ENCODE data around the gene UCMA. TPM values are rescaled to one million over a fixed set of nuclear protein-coding genes. Genes with fewer than 3 reads are reported as not detected.

UCMA gene
- total RNA-seq, 2 experiments from 2014 or later = not detected

DNA sequence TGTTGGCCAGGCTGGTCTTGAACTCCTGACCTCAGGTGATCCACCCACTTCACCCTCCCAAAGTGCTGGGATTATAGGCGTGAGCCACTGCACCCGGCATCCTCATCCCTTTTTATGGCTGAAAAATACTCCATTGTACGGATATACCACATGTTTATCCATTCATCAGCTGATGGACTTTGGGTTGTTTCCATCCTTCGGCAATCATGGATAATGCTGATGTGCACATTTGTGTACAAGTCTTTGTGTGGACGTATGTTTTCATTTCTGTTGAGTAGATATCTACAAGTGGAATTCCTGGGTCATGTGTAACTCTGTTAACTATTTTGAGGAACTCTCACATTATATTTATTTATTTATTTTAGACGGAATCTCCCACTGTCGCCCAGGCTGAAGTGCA lies 5.7 kb upstream of the UCMA start:
- no peaks in the 10 kb centered on the region for H3K36me3 ChIP-seq (ENCODE audit: insufficient read depth, low read length)
- CTCF ChIA-PET (ENCODE audit: unreplicated experiment) = no interaction called here
- no peak overlapping the region for H3K4me2 ChIP-seq (ENCODE audit: low read length)
- H2AFZ ChIP-seq (ENCODE audit: low read length) = no peak overlapping the region
- no peaks in the 10 kb centered on the region for H3K9me2 ChIP-seq (ENCODE audit: insufficient read depth, low read length)
- no peak for TF ChIP-seq EZH2phosphoT487 (IDR thresholded peaks at IDR 0.05; ENCODE audit: borderline replicate concordance, low read depth, low read length)
- TF ChIP-seq, protein P1, sequence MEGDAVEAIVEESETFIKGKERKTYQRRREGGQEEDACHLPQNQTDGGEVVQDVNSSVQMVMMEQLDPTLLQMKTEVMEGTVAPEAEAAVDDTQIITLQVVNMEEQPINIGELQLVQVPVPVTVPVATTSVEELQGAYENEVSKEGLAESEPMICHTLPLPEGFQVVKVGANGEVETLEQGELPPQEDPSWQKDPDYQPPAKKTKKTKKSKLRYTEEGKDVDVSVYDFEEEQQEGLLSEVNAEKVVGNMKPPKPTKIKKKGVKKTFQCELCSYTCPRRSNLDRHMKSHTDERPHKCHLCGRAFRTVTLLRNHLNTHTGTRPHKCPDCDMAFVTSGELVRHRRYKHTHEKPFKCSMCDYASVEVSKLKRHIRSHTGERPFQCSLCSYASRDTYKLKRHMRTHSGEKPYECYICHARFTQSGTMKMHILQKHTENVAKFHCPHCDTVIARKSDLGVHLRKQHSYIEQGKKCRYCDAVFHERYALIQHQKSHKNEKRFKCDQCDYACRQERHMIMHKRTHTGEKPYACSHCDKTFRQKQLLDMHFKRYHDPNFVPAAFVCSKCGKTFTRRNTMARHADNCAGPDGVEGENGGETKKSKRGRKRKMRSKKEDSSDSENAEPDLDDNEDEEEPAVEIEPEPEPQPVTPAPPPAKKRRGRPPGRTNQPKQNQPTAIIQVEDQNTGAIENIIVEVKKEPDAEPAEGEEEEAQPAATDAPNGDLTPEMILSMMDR (conservative IDR thresholded peaks at IDR 0.05; ENCODE audit: low read length) = no peak
- H3K27ac ChIP-seq (ENCODE audit: low read depth, low read length, poor library complexity, severe bottlenecking) = no peak overlapping the region
- POLR2A ChIA-PET = no interaction called here
- no peak overlapping the region for H3K4me3 ChIP-seq (ENCODE audit: low read depth, low read length, poor library complexity, severe bottlenecking)
- H4K20me1 ChIP-seq (ENCODE audit: insufficient read depth, low read length) = no peaks in the 10 kb centered on the region
- no peaks in the 10 kb centered on the region for H3K9me3 ChIP-seq (ENCODE audit: low read length)
- intact Hi-C loops (cut with micrococcal nuclease; ENCODE audit: unreplicated experiment) = no loop called here
- H3K79me2 ChIP-seq (ENCODE audit: insufficient read depth, low read depth, low read length) = no peaks in the 10 kb centered on the region
- no peak for DNase-seq (ENCODE audit: low spot score)
- H3K4me1 ChIP-seq (ENCODE audit: insufficient read depth, low read length, poor library complexity, severe bottlenecking) = no peaks in the 10 kb centered on the region
- BruUV-seq (replicated peaks) = no TSS peak

DNA sequence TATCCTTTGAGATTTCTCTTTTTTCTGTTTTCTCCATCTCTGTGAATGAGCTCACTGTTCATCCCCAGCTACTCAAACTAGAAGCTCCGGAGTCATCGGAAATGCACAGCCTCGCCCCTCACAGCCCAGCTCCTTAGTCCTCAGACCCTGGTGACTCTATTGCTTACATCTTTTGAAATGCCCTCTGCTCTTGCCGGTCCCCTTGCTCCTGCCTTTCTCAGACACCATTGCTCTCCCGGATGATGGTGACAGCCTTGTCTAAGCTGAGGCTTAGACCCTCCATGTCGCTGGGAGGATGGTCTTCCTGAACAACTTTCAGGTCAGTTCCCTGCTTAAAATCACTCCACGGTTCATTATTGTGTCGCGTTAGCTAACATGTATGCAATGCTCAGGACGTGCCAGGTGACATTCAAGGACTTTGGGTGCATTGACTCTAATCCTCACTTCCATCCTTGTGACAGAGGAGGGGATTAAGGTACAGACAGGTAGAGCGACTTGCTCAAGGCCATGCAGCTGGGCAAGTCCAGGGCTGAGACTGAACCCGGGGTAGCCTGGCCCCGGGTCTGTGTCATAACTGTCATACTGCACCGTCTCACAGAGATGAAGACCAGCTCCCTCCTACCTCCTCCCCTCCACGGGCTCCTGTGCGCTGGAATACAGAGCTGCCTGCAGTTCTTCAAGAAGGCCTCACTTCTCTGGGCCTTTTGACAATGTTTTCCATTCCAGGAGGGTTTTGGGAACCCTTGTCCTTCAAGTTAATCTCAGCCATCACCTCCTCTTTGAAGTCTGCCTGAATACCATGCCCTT lies 4.3 kb upstream of the UCMA start:
- ChIA-PET POLR2A (interaction anchor here (1.2 kb wide), 1 partner anchor 18 kb away, joined by 3 read pairs; no protein-coding TSS in a partner anchor), CTCF (ENCODE audit: unreplicated experiment) (interaction anchor here (0.7 kb wide), 1 partner anchor 15 kb away, joined by 3 read pairs; no protein-coding TSS in a partner anchor)
- BruUV-seq (replicated peaks) = no TSS peak

More for the DNA sequence above, 4.3 kb upstream of the UCMA start:
- Histone ChIP-seq H3K36me3 (ENCODE audit: insufficient read depth, low read length) (no peaks in the 10 kb centered on the region), H3K27ac (ENCODE audit: low read depth, low read length, poor library complexity, severe bottlenecking) (no peak overlapping the region), H3K4me2 (ENCODE audit: low read length) (no peak overlapping the region), H3K9me3 (ENCODE audit: low read length) (no peaks in the 10 kb centered on the region), H3K9me2 (ENCODE audit: insufficient read depth, low read length) (no peaks in the 10 kb centered on the region), H3K4me3 (ENCODE audit: low read depth, low read length, poor library complexity, severe bottlenecking) (no peak overlapping the region), H3K4me1 (ENCODE audit: insufficient read depth, low read length, poor library complexity, severe bottlenecking) (no peaks in the 10 kb centered on the region), H4K20me1 (ENCODE audit: insufficient read depth, low read length) (no peaks in the 10 kb centered on the region), H3K79me2 (ENCODE audit: insufficient read depth, low read depth, low read length) (no peaks in the 10 kb centered on the region), H2AFZ (ENCODE audit: low read length) (no peak overlapping the region)
- no peak for TF ChIP-seq EZH2phosphoT487 (IDR thresholded peaks at IDR 0.05; ENCODE audit: borderline replicate concordance, low read depth, low read length)
- TF ChIP-seq, protein P1 (conservative IDR thresholded peaks at IDR 0.05; ENCODE audit: low read length) = no peak
- intact Hi-C loops (cut with micrococcal nuclease; ENCODE audit: unreplicated experiment) = no loop called here
- DNase-seq (ENCODE audit: low spot score) = no peak
